Astrocyte of the spinal cord (primary cell): ENCODE data around the gene DAPP1.
A peak's percentile ranks its signal among the peaks of the same experiment; 100 is the strongest.

Experiments
- DNase-seq: peaks from one replicate; pipeline ENCODE4 v3.0.0; 2011; ENCODE audit warnings: low read depth, low spot score
- H3K4me3 ChIP-seq: 2 replicates; pipeline ENCODE4 v1.5.1; 2011; ENCODE audit warnings: low read depth, mild to moderate bottlenecking, low read length, moderate library complexity
- in situ Hi-C: cut with HindIII; loops from 2 replicates; pipeline ENCODE4 v1.10.0; 2017; ENCODE audit warnings: low sequenced_read_pairs
- TF ChIP-seq, protein P1 (sequence below): IDR thresholded peaks from 2 replicates; pipeline ENCODE4 v1.5.1; 2012; ENCODE audit warnings: low read depth, mild to moderate bottlenecking, low read length, inconsistent platforms

The DAPP1 gene

DNA sequence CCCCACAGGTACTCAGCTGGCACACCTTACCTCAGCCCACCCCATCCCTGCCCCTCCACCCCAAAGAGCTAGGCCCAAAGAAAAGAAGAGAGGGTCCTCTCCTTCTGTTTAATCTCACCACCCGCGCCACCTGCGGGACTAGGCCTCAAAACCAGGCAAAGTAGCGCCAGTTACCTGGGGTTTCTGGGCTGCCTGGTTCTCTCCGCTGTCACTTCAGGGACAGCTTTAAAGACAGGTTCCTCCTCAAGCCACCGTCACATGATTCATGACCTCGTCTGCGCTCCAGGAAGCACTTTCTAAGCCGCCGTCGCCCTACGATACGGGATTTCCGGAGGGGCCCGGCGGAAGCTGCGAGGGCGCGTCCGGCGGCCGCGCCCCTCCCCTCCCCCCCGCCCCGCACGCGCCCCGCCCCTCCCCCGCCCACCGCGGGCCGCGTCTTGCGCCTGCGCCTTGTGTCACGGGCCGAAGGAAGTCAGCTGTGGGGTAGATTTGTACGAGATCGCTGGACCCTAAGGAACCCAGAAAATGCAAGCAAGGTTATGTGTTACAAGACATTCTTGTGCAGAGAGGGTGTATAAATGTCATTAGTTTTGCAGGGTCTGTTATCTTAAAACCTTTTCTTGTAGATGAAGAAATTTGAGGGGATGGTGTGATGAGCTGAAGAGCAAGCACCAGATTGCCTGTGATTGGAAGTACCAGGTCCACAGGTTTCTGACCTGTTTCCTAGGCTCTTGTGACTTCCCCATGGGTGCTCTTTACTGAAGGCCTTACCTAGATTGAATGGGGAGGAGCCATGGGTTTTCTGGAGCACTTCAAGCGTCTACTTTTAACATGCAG lies 77.8 kb downstream of the DAPP1 start, which contains the start of gene LAMTOR3:
TSS of gene LAMTOR3 (minus strand) at position 267 of the 837 bp plus-strand sequence. CDS start 464 bp downstream, outside the sequence.
- TF ChIP-seq, protein P1, sequence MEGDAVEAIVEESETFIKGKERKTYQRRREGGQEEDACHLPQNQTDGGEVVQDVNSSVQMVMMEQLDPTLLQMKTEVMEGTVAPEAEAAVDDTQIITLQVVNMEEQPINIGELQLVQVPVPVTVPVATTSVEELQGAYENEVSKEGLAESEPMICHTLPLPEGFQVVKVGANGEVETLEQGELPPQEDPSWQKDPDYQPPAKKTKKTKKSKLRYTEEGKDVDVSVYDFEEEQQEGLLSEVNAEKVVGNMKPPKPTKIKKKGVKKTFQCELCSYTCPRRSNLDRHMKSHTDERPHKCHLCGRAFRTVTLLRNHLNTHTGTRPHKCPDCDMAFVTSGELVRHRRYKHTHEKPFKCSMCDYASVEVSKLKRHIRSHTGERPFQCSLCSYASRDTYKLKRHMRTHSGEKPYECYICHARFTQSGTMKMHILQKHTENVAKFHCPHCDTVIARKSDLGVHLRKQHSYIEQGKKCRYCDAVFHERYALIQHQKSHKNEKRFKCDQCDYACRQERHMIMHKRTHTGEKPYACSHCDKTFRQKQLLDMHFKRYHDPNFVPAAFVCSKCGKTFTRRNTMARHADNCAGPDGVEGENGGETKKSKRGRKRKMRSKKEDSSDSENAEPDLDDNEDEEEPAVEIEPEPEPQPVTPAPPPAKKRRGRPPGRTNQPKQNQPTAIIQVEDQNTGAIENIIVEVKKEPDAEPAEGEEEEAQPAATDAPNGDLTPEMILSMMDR: no peak
- peak; percentile 88 for DNase-seq
- peak within 1 kb of the TSS; percentile 94 for H3K4me3 ChIP-seq
- in situ Hi-C loops: no loop called here

DNA sequence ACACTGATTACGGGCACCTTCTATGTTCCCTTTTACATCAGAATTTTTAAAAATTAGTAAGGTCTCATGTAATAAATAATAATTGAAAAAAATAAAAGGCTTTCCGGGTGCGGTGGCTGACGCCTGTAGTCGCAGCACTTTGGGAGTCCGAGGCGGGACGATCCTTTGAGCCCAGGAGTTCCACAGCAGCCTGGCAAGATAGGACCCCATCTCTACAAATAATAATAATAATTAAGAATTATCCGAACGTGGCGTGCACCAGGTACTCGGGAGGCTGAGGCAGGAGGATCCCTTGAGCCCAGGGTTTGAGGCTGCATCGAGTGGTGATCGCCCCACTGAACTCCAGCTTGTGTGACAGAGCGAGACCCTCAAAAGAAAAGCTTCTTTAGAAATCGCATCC lies 78.4 kb downstream of the DAPP1 start:
- no peak for DNase-seq
- peak overlapping the region; percentile 94 for H3K4me3 ChIP-seq
- in situ Hi-C loops: no loop called here
- TF ChIP-seq, protein P1: no peak

DNA sequence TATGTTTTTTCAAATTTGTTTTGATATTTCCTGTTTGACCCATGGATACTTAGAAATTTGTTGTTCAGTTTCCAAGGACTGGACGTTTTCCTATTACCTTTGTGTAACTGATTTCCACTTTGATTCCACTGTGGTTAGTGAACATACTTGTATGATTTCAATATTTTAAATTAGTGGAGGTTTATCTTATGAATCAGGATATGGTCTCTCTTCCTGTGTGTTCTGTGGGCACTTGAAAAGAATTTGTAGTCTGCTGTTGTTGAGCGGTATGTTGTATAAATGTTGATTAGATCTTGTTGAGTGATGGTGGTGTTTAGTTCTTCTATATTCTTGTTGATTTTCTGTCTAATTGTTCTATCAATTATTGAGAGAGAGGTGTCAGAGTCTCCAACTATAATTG lies 98.8 kb downstream of the DAPP1 start:
- no peak overlapping the region for H3K4me3 ChIP-seq
- peak; percentile 4 for DNase-seq
- in situ Hi-C loops: no loop called here
- TF ChIP-seq, protein P1: no peak

- no peak for DNase-seq
- no peak overlapping the region for H3K4me3 ChIP-seq
- TF ChIP-seq, protein P1: no peak
- in situ Hi-C loops: no loop called here
Measured at GRCh38 chr4:99917575-99917974, 100.9 kb downstream of the DAPP1 start.

GRCh38 chr4:99918656-99919055 lies 102.0 kb downstream of the DAPP1 start:
- no peak overlapping the region for H3K4me3 ChIP-seq
- in situ Hi-C loops: no loop called here
- DNase-seq: no peak
- TF ChIP-seq, protein P1: no peak
